Stimulated activated CD4-positive, alpha-beta T cell treated with anti-CD3 and anti-CD28 coated beads, Interleukin-15, amount 100 ng/mL, for 48 hours (primary cell): ENCODE data around the gene PRR36.
A peak's percentile ranks its signal among the peaks of the same experiment; 100 is the strongest.
"Not testable (repeated sequence)": the region's sequence is repeated elsewhere in the genome, so short reads cannot be mapped to it uniquely, and the experiment has no call there.

Experiments used
- DNase-seq, 2 donors: peaks; one replicate each; pipeline ENCODE4 v3.0.0-alpha.2; 2020; ENCODE audit warnings: low read depth in 2 of 2

Gene PRR36

GRCh38 chr19:7874076-7874896 is at the start of gene PRR36:
PRR36 (minus strand) TSS chr19:7874390; CDS start chr19:7873689, 701 bp downstream.
- DNase-seq = no peak

DNA sequence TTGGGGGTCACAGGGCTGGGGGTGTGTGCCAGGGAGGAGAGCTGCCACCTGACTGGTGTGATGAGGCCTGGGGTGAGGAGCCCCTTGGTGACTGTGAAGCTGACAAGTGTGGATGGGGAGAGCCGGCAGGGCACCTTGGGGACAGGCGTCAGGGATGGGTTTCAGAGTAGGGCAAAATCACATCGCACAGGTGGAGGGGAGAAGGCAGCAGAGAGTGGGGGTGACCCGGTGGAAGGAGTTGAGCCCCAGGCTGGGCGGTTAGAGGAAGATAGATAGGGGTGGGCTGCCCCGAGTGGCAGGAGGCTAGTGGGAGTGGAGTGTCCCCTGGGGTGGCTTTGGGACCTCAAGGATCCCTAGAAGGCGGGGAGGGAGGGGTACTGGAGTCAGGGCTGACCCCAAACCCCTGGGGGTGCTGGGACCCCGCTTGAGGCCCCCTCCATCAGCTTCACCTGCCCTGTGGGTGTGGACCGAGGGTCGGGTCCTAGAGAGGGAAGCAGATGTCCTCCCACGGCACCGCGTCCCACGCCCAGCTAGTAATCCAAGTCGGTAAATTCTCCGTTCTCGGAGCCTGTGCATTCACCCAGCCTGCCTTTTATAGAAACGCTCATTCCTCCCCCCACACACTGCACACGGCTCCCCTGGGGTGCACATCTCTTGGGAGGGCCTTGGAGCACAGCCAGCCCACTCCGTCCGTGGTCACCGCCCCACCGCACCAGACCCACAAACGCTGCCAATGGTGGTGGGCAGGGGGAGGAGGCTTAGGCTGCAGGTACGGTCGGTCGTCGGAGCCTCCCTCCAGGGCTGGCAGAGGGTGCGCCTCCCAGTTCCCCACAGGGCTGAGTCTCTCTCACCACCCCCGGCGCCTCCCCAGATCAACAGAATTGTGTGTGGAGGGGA is 49.4 kb upstream of the PRR36 start:
- no peak for DNase-seq

DNA sequence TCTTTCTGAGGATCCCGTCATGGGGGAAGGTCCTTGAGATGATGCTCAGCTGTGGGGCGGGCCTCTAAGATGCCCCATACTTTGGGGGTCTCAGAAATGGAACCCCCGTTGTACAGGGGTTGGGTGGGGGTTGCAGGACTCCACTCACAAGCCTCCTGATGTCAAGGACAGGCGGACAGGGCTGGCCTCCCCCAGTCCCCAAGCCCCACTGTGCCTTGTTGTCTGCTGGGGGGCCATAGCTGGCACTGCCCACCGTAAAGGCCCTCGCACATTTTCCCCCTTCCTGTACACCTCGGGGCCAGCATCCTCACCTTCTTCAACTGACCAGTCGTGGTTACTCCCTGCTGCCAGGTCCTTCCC is 48.6 kb upstream of the PRR36 start:
- DNase-seq = no peak

GRCh38 chr19:7921967-7922835 is 48.0 kb upstream of the PRR36 start:
- no peak for DNase-seq

DNA sequence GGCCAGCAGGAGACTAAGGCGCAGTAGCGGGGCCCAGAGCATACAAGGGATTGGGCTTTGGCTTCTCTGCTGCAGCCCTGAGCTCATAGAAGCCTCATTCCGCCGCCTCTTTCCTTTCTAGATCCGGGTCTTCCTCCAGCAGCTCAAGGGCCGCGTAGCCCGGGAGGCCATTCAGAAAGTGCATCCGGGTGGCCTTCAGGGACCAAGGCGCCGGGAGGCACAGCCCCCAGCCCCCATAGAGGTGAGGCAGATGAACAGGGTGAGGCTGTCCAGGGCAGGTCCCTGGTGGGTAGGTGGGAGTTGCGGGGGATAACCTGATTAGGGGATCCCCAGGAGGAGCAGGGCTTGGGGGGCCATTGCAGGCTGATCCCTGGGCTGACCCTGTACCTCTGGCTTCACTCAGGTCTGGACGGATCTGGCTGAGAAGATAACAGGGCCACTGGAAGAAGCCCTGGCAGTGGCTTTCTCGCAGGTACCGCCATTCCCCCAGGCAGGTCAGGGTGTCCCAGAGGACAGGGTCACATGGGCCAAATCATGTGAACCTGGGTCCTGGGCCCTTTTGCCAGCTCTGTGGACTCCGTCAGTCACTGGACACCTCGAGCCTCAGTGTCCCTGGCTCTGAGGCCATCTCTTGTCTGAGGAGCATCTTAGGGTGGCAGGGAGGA is 47.2 kb upstream of the PRR36 start:
- no peak for DNase-seq

- DNase-seq = peak; percentile 100
Observed at GRCh38 chr19:7920519-7921301, 46.5 kb upstream of the PRR36 start.

- DNase-seq = peak; percentile 94 to 96
Observed at GRCh38 chr19:7919610-7920518, 45.7 kb upstream of the PRR36 start, which contains the start of gene SNAPC2. SNAPC2 (plus strand) TSS chr19:7920338; CDS start chr19:7920367, 29 bp downstream.

DNA sequence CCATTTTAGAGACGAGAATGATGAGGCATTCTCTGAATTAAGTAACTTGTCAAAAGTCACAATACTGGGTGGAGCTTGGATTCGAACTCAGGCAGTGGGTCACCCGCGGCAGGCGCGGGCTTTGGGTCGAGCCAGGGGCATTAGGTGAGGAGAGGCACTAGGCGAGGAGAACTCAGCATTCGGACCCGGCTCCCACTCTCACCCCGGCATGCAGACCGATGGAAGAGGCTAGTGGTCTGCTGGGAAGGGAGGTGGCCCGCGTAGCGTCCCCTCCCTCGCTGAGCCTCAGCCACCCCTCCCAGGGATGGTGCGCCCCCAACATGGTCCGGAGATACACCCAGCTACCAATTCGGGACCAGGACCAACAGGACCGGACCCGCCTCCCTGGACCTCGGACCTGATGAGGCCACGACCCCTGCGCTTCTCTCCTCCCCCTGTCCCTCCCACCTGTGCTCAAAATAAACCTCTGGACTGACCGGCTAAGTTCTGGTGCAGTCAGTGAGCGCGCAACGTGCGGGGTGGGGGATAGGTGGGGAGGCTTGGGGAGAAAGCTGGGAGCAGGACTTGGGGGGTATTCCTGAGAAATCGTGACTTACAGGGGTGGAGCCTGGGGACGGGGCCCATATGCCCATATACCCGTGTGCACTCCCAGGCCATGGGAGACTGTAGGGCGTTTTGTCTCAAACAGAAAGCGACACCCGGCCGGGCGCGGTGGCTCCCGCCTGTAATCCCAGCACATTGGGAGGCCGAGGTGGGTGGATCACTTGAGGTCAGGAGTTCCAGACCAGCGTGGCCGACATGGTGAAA is 44.6 kb upstream of the PRR36 start:
- no peak for DNase-seq

DNA sequence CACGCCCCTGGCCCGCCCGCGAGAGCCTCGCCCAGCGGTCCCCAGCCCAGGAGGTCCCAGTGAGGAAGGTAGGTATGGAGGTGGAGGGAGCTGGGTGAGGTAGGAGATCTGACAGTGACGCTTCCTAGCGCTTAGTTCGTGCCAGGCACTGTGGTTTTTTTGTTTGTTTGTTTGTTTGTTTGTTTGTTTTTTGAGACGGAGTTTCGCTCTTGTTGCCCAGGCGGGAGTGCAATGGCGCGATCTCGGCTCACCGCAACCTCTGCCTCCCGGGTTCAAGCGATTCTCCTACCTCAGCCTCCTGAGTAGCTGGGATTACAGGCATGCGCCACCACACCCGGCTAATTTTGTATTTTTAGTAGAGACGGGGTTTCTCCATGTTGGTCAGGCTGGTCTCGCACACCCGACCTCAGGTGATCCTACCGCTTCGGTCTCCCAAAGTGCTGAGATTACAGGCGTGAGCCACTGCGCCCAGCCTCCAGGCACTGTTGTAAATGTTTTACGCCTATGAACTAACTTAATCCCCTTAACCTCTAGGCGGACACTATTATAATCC is 43.9 kb upstream of the PRR36 start:
- DNase-seq = not testable (repeated sequence)

- DNase-seq = peak in 1 of 2 donors; percentile 43
Observed at GRCh38 chr19:7917267-7918061, 43.3 kb upstream of the PRR36 start.

- DNase-seq = no peak
Observed at GRCh38 chr19:7916955-7917266, 42.7 kb upstream of the PRR36 start.

DNA sequence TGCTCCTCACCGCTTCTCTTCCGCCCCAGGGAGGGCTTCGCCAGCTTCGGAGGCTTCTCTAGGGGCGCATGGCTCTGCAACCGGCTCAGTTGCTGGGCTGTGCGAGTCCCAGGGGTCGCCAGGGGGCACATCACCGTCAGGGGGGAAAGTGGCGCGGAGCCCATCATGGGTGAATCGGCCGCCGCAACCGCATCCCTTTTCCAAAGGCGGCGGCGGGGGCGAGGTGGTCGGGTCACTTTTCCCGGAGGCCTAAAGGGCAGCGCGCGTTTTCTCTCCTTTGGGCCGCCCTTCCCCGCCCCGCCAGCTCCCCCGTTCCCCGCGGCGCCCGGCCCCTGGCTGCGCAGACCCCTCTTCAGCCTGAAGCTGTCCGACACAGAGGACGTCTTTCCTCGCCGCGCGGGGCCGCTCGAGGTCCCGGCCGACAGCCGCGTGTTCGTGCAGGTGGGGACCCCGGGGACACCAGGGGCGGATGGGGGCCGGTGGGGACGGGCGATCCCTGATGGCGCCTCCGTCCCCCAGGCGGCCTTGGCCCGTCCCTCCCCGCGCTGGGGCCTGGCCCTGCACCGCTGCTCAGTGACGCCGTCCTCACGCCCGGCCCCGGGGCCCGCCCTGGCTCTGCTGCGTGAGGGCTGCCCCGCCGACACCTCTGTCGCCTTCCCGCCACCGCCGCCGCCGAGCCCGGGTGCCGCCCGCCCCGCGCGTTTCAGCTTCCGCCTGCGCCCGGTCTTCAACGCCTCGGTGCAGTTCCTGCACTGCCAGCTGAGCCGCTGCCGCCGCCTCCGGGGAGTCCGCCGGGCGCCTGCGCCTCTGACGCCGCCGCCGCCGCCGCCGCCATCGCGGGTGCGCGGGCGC is 42.1 kb upstream of the PRR36 start:
- DNase-seq = peak; percentile 48 to 49

- DNase-seq = no peak
Observed at GRCh38 chr19:7915250-7916102, 41.3 kb upstream of the PRR36 start.

- DNase-seq = no peak
Observed at GRCh38 chr19:7914598-7915045, 40.4 kb upstream of the PRR36 start, which contains the start of gene TGFBR3L. TGFBR3L (plus strand) TSS chr19:7914830.

GRCh38 chr19:7914099-7914498 is 39.9 kb upstream of the PRR36 start:
- no peak for DNase-seq
